Skeletal muscle satellite cell (primary cell): ENCODE data around the gene PARVA.

Experiments used
- H3K27me3 ChIP-seq: 2 replicates; pipeline ENCODE4 v1.7.0; 2013; ENCODE audit warnings: low read length; ENCODE audit not compliant: control insufficient read depth, insufficient read depth
- H3K36me3 ChIP-seq: 2 replicates; pipeline ENCODE4 v1.7.0; 2013; ENCODE audit warnings: mild to moderate bottlenecking, control low read depth, low read length; ENCODE audit not compliant: insufficient read depth
- H3K4me1 ChIP-seq: 2 replicates; pipeline ENCODE4 v1.7.0; 2013; ENCODE audit warnings: low read length; ENCODE audit not compliant: control insufficient read depth, insufficient read depth
- H3K4me2 ChIP-seq: 2 replicates; pipeline ENCODE4 v1.7.0; 2013; ENCODE audit warnings: mild to moderate bottlenecking, low read length
- H3K4me3 ChIP-seq: 2 replicates; pipeline ENCODE4 v1.7.0; 2013; ENCODE audit warnings: low read length
- H3K9ac ChIP-seq: 2 replicates; pipeline ENCODE4 v1.7.0; 2013; ENCODE audit warnings: mild to moderate bottlenecking, low read depth, low read length, moderate library complexity
- H3K9me3 ChIP-seq: replicated peaks from 2 replicates; pipeline ENCODE4 v1.7.0; 2013; ENCODE audit warnings: mild to moderate bottlenecking, control low read depth, low read length

The PARVA gene

GRCh38 chr11:12539572-12539971 is 162.2 kb downstream of the PARVA start:
- Histone ChIP-seq H3K9ac (peak overlapping the region; percentile 63), H3K36me3 (no peaks in the 10 kb centered on the region), H3K4me3 (peak overlapping the region; percentile 28), H3K4me1 (peaks cover 34% of the 10 kb centered on the region), H3K27me3 (no peaks in the 10 kb centered on the region), H3K9me3 (no peaks in the 10 kb centered on the region), H3K4me2 (peak overlapping the region; percentile 47)

GRCh38 chr11:12540075-12540680 is 162.8 kb downstream of the PARVA start:
- H3K36me3 ChIP-seq = no peaks in the 10 kb centered on the region
- H3K9me3 ChIP-seq = no peaks in the 10 kb centered on the region
- peak overlapping the region; percentile 47 for H3K4me2 ChIP-seq
- peak overlapping the region; percentile 63 for H3K9ac ChIP-seq
- no peaks in the 10 kb centered on the region for H3K27me3 ChIP-seq
- H3K4me1 ChIP-seq = peaks cover 34% of the 10 kb centered on the region
- H3K4me3 ChIP-seq = peak overlapping the region; percentile 28

GRCh38 chr11:12540913-12541582 is 163.7 kb downstream of the PARVA start:
- Histone ChIP-seq H3K9me3 (no peaks in the 10 kb centered on the region), H3K4me1 (peaks cover 34% of the 10 kb centered on the region), H3K4me2 (peak overlapping the region; percentile 47), H3K4me3 (no peak overlapping the region), H3K9ac (peak overlapping the region; percentile 63), H3K36me3 (no peaks in the 10 kb centered on the region), H3K27me3 (no peaks in the 10 kb centered on the region)

- Histone ChIP-seq H3K36me3 (no peaks in the 10 kb centered on the region), H3K4me1 (peaks cover 34% of the 10 kb centered on the region), H3K27me3 (no peaks in the 10 kb centered on the region), H3K9me3 (no peaks in the 10 kb centered on the region), H3K4me3 (no peak overlapping the region), H3K4me2 (no peak overlapping the region), H3K9ac (peak overlapping the region; percentile 16)
Observed at GRCh38 chr11:12541583-12542151, 164.3 kb downstream of the PARVA start.

GRCh38 chr11:12542186-12542935 is 165.0 kb downstream of the PARVA start:
- Histone ChIP-seq H3K36me3 (no peaks in the 10 kb centered on the region), H3K4me3 (no peak overlapping the region), H3K27me3 (no peaks in the 10 kb centered on the region), H3K4me1 (peaks cover 34% of the 10 kb centered on the region), H3K4me2 (no peak overlapping the region), H3K9me3 (no peaks in the 10 kb centered on the region), H3K9ac (no peak overlapping the region)

- no peak overlapping the region for H3K4me3 ChIP-seq
- H3K36me3 ChIP-seq = no peaks in the 10 kb centered on the region
- no peaks in the 10 kb centered on the region for H3K27me3 ChIP-seq
- no peak overlapping the region for H3K9ac ChIP-seq
- H3K4me1 ChIP-seq = peaks cover 28% of the 10 kb centered on the region
- H3K4me2 ChIP-seq = no peak overlapping the region
- no peaks in the 10 kb centered on the region for H3K9me3 ChIP-seq
Observed at GRCh38 chr11:12543596-12544415, 166.4 kb downstream of the PARVA start.

- Histone ChIP-seq H3K9ac (no peak overlapping the region), H3K27me3 (no peaks in the 10 kb centered on the region), H3K9me3 (no peaks in the 10 kb centered on the region), H3K36me3 (no peaks in the 10 kb centered on the region), H3K4me3 (no peak overlapping the region), H3K4me2 (no peak overlapping the region), H3K4me1 (peaks cover 16% of the 10 kb centered on the region)
Observed at GRCh38 chr11:12544986-12545775, 167.8 kb downstream of the PARVA start.

GRCh38 chr11:12546122-12546521 is 168.8 kb downstream of the PARVA start:
- no peak overlapping the region for H3K9ac ChIP-seq
- H3K36me3 ChIP-seq = no peaks in the 10 kb centered on the region
- peaks cover 6% of the 10 kb centered on the region for H3K4me1 ChIP-seq
- no peak overlapping the region for H3K4me3 ChIP-seq
- H3K4me2 ChIP-seq = no peak overlapping the region
- H3K27me3 ChIP-seq = no peaks in the 10 kb centered on the region
- no peaks in the 10 kb centered on the region for H3K9me3 ChIP-seq

- H3K36me3 ChIP-seq = no peaks in the 10 kb centered on the region
- no peak overlapping the region for H3K4me3 ChIP-seq
- H3K9ac ChIP-seq = no peak overlapping the region
- H3K4me2 ChIP-seq = no peak overlapping the region
- H3K27me3 ChIP-seq = no peaks in the 10 kb centered on the region
- H3K4me1 ChIP-seq = peaks cover under 1% of the 10 kb centered on the region
- no peaks in the 10 kb centered on the region for H3K9me3 ChIP-seq
Observed at GRCh38 chr11:12546660-12547059, 169.3 kb downstream of the PARVA start.

GRCh38 chr11:12547953-12548650 is 170.7 kb downstream of the PARVA start:
- Histone ChIP-seq H3K9ac (no peak overlapping the region), H3K36me3 (no peaks in the 10 kb centered on the region), H3K9me3 (no peaks in the 10 kb centered on the region), H3K4me1 (no peaks in the 10 kb centered on the region), H3K4me2 (no peak overlapping the region), H3K4me3 (no peak overlapping the region), H3K27me3 (no peaks in the 10 kb centered on the region)
